Measurements from ENCODE around the gene MLANA.
"Not testable (repeated sequence)": the region's sequence is repeated elsewhere in the genome, so short reads cannot be mapped to it uniquely, and the experiment has no call there.

The MLANA gene

GRCh38 chr9:5876026-5876425 lies 14.7 kb upstream of the MLANA start:
- no peak overlapping the region for H3K4me3 ChIP-seq (ENCODE audit: low read depth, low read length)
- TF ChIP-seq CTCF (IDR thresholded peaks at IDR 0.05; ENCODE audit: borderline replicate concordance, insufficient read depth, low read depth, low read length) = no peak

DNA sequence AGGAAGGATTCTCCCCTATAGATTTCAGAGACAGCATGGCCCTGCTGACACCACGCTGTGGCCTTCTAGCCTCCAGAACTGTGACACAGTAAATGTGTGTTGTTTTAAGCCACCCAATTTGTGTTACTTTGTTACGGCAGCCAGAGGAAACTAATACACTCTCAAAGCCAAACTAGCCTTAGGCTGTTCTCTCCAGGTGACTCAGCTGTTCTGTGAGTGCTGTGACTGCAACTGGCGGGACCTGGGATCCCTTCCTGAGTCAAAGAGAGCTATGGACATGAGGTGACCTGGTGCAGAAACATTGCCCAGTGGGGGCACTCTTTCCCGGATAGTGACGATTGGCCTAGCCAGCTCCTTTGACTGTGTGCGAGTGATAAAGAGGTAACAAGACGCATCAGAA lies 14.0 kb upstream of the MLANA start:
- H3K4me3 ChIP-seq (ENCODE audit: low read depth, low read length) = no peak overlapping the region
- TF ChIP-seq CTCF (IDR thresholded peaks at IDR 0.05; ENCODE audit: borderline replicate concordance, insufficient read depth, low read depth, low read length) = no peak

DNA sequence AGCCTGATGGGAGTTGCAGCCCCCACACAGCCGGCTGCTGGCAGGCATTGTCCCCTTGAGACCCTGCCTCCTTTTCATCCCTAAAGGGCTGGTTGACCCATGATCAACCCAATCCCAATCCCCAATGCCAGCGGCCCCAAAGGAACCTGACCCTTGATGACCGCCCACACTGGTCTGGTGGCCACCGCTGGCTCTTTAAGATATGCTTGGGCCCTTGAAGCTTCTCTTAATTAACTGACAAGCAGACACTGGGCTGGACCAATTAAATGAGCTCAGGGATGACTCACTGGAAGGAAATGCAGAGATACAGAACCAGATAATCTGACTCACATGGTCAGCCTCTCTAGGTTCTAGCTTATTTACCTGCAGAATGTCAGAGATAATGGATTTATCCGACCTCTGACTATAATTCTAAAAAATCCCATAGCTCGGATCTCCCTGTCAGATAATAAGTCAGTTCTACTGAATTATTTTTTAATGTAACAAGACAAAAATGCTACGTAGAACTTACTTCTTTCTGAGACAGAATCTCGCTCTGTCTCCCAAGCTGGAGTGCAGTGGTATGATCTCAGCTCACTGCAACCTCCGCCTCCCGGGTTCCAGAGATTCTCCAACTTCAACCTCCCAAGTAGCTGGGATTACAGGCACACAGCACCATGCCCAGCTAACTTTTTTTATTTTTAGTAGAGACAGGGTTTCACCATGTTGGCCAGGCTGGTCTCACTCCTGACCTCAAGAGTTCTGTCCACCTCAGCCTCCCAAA lies 11.1 kb upstream of the MLANA start:
- no peak for TF ChIP-seq CTCF (IDR thresholded peaks at IDR 0.05; ENCODE audit: borderline replicate concordance, insufficient read depth, low read depth, low read length)

GRCh38 chr9:5882244-5883012 lies 8.3 kb upstream of the MLANA start:
- H3K4me3 ChIP-seq (ENCODE audit: low read depth, low read length) = not testable (repeated sequence)

More for the DNA sequence above, 11.1 kb upstream of the MLANA start:
- H3K4me3 ChIP-seq (ENCODE audit: low read depth, low read length) = no peak overlapping the region

- TF ChIP-seq CTCF (IDR thresholded peaks at IDR 0.05; ENCODE audit: borderline replicate concordance, insufficient read depth, low read depth, low read length) = no peak
- H3K4me3 ChIP-seq (ENCODE audit: low read depth, low read length) = no peak overlapping the region
Observed at GRCh38 chr9:5884191-5884590, 6.5 kb upstream of the MLANA start.

GRCh38 chr9:5886114-5886939 lies 4.4 kb upstream of the MLANA start:
- TF ChIP-seq CTCF (IDR thresholded peaks at IDR 0.05; ENCODE audit: borderline replicate concordance, insufficient read depth, low read depth, low read length) = peak; percentile 97
- H3K4me3 ChIP-seq (ENCODE audit: low read depth, low read length) = no peak overlapping the region

GRCh38 chr9:5892456-5893133 lies 1.9 kb downstream of the MLANA start:
- no peak for TF ChIP-seq CTCF (IDR thresholded peaks at IDR 0.05; ENCODE audit: borderline replicate concordance, insufficient read depth, low read depth, low read length)
- H3K4me3 ChIP-seq (ENCODE audit: low read depth, low read length) = no peak overlapping the region

Data from GM12875 (cell line).